GM21576 (cell line): Measurements from ENCODE around the gene SLCO2A1.

Experiments used
- ATAC-seq: cut with Tn5 transposase; IDR thresholded peaks from one replicate; pipeline ENCODE4 v1.9.1; 2021; ENCODE audit warnings: mild to moderate bottlenecking, moderate library complexity; ENCODE audit not compliant: unreplicated experiment

The SLCO2A1 gene

DNA sequence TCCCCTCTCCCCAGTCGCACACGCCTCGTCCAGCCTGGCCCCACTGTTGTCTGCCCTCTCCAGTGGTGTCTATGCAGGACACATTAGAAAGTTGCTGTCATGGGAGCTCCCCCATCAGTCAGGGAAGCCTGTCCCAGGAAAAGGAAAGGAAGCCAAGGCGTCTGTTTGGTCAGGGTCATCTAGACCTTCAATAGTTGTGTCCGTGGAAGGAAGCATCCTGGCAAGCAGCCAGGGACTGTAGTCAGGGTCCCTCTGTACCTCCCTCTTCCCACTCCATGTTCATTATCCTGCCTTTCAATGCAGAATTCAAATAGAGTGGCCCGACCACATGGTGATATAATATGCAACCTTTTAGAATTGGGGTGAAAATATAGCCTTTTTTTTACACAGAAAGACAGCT lies 73.4 kb downstream of the SLCO2A1 start:
- no peak for ATAC-seq

DNA sequence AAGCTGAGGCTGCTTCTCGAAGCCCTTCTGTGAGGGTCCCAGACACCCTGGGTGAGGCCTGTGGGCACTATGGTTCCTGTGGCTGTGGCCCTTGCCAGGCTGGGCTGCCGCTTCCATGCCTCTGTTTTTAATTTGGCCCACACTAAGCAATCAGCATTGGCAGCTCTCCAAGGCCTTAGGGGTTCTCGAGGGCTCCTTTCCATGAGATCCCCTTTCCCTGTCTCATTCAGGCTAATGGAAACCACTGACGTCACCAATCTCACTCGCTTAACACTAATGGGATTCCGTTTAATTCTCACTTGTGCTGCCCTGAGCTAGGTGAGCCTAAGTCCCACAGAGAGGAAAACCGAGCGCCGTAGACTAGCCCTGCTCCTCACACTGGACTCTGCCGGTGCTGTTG lies 73.8 kb downstream of the SLCO2A1 start:
- no peak for ATAC-seq

DNA sequence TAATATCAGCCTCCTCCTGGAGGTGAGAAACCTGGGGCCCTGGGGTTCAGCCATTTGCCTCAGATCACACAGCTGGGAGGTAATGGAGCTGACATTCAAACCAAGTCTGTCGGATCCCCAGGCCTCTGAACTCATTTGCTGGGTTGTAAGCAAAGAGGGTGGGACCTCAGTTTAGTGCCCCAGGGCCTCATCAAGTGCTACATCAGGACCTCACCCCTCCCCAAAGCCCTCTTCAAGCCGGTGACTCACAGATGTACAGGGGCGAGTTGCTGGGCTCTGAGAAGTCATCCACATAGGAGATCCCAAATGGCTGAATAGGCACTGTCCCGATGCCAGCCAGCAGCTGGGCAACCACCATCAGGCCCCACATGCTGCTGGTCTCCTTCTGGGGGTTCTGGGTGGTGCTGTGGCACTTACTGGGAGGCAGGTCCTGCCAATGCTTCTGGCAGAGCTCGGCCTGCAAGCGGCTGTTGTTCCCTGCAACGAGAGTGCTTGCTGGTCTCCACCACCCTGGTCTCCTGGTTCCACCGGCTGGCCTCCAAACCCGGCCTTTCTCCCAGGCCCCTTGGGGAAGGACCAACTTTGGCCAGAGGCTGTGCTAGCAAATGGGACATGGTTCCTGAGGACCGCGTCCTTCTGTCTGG lies 74.9 kb downstream of the SLCO2A1 start:
- no peak for ATAC-seq

DNA sequence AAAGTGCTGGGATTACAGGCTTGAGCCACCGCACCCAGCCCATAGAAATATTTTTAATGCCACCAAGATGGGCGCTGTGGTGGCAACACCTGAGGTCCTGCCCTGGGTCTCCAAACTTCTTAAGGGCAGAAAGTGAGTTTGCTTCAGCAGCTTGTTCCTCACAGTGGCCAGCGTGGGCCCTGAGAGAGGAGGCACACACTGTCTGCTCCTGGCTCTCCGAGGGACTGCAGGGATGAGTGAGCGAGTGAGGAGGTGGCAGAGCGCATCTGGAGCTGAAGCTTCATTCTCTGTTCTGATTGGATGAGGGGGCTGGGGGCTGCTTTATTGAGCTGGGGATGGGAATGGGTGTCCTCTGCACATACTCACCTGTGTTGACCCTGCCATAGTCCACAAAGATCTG lies 76.4 kb downstream of the SLCO2A1 start:
- no peak for ATAC-seq

DNA sequence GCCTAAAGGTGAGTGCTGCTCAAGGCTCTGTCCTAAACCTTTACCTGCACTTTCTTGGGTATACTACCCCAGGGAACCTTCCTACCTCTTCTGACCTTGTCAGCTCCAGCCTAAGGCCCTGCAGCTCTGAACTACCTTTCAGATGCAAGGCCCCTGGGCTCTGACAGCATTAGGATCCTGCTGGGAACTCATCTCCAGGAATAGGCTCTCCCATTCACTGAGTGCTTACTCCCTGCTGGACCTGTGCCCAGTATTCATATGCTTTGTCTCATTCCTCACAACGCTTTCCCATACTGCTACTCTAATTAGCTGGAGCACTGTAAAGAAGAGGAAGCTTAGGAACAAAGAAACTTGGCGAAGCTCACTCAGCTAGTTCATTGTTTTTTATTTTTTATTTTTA lies 80.3 kb downstream of the SLCO2A1 start:
- ATAC-seq, result no peak

DNA sequence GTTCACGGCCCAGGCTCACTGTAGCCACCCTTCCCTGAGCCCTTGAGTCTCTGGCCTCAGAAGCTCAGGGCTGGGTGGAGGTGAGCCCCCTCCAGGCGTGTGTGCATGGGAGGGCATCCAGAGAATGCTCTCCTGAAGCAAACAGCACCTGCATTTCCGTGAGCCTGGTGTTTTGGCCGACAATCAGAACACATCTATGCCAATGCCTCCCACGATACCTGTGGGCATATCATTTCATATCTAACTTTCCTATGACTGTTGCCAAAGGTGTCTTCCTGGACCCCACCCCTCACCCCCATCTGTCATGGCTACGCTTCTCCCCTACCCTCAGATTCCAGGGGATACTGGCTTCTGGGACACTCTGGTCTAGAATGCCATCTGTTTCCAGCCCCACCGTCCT lies 80.7 kb downstream of the SLCO2A1 start:
- ATAC-seq, result no peak

DNA sequence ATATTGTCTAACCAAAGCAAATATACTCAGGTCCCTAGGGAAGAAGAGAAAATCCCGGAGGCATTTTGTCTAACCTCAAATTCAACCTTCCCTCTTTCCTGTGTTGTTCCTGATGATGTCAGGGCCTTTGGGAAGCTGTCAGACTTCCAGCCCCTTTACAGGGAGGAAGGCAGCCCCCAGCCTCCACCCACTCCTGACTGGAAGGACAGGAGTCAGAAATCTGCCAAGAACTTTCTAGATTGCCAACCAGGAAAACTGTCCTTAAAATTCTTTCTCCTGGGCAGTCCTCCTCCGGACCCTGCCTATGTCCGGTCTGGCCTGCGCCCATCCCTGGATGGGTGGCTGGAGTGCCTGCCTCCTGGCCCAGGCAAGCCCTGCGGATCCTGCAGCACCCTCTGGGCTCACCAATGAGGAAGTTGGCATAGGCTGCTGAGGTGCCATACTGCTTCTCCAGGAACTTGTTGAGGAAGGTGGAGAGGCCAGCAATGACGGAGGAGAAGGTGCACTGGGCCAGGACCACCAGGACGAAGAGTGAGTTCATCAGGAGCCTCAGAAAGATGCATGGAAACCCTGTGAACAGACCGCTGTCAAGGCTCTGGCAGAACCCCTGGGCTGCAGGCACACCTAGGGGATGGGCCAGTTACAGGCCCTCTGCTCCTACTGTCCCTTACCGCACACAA lies 81.5 kb downstream of the SLCO2A1 start:
- no peak for ATAC-seq

DNA sequence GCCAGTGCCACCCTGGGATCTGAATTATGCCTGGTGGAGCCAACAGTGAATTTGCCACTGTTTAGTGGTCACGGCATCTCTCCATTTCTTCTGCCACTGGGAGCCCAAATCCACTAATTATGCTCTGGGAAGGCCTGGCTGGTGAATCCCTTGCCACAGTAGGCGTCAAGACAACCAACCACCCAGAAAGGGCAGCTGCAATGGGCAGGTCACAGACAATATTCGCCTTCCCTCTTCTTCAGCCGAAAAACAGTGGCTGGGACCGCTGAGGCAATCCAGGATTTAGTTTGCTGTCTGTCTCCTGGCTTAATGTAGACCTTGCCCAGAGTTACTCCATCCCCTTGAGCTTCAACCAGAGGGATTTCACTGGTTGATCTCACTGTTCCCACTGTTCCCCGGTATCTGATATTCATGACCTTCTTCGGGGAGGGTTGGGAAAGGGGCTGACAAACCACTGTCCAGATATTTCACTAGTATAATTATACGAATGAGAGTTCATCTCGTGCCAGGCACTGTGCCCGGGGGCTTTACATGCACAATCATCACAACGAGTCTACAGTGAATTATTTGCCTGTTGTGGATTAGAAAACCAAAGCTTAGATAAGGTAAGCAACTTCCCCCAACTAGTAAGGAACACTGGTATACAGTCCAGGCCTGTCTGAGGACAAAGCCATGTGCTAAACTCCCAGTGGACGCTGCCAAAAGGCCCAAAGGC lies 84.2 kb downstream of the SLCO2A1 start:
- no peak for ATAC-seq

DNA sequence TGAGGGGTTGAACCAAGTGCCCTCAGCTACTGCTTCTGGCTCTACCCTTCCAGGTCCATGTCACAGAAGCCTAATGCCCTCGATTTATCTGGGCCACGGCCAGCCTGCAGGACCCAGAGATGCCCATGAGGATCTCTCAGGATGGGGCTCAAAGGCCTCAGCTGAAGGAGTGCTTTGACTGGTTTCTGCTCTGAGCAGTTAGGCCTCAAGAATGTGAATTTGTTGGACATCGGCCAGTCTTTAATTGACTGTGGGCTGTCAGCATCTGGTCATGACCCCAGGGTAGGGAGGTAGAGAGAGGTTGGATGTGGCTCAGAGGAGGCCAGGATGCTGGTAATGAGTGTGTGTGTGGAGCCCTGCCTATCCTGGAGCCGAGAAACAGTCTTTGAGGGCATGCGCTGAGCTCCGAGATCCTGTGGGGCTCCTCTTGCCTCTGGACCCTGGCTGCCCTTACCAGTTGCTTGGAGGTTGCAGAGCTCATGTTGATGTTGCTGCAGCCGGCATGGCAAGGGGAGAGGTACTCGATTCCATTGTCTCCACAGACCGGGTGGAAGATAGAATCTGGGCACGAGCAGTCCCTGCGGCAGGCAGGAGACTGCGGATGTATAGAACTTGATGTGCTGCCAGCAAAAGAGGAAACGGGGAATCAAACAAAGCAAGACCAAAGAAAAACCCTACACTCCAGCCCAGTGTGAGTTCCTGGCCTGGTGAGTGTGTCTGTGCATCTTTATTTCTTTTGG lies 84.9 kb downstream of the SLCO2A1 start:
- ATAC-seq, result no peak

DNA sequence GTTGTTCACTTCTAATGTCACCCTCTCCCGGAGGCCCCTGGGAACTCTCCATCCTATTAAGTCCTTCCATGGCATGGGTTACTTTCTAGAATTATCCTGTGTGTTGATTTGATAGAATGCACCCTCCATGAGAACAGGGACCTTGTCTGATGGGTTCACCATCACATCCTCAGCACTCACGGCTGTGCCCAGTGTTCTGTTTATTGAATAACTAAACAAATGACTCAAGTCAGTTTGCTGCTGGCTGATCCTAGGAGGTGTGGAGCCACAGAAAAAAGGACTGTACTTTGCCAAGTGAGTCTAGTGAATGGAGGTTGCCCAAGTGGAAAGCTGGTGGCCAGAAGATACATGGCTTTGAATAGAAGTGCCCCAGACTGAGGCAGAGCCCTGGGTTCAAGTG lies 85.5 kb downstream of the SLCO2A1 start:
- no peak for ATAC-seq

DNA sequence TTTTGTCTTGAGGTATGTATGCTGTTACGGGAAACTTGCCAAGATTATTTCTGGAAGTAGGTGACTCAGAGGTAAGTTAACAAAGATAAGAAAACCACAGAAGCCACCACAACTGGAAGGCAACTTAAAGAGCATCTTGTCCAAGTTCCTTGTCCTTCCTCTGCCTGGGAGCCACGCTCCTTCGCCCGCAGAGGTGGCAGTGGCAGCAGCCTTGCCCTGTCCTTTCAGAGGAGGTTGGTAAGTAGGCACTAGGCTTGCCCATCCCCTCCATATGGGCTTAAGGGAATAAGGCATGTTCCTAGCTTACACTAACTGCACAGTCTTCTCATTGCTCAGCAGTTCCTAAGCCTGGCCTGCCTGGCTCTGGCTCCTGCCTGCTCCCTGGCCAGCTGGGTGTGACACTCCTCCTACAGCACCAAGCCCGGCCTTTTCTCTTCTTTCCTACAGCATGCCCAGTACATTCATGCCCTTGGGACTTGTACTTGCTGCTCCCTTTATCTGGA lies 86.0 kb downstream of the SLCO2A1 start:
- ATAC-seq, result no peak

DNA sequence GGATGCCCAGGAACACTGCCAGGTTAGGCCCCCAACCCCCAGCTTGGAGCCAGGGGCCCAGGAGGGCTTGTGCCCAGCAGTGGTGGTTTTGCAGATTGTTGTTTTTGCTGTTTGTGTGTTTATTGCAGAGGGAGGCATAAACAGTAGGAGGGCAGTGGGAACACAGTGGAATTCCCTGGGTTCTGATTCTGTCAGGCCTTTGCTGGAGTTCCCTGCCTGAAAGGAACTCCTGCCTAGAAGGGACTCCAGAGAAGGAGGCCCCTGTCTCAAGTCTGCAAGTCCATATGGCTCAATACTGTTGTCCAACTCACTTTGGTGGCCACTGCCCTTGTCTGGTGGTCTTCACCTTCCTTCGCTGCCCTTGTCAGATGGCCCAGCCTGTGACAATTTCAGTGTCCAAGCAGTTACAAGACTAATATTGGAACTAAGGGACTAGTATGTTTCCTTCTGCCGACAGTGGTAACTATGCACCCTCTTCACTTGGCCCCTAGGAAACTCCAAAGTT lies 86.6 kb downstream of the SLCO2A1 start:
- no peak for ATAC-seq

DNA sequence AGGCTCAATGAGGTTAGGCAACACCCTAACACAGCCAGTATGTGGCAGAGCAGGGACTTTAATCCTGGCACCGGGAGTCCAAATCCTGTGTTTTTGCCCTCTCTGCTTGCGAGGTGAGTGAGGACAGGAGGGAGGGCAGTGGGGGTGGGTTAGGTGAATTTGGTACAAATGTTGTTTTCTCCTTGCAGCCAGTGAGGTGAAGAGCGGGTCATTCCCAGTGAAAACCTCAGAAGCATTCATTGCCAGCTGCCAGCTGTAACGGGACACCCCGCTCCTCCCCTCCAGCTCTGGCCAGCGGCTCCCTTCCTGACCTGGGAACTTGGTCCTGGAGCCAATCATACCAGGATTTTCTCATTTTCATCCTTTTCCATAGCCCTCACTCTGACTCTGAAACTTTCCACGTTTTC lies 88.3 kb downstream of the SLCO2A1 start:
- no peak for ATAC-seq

DNA sequence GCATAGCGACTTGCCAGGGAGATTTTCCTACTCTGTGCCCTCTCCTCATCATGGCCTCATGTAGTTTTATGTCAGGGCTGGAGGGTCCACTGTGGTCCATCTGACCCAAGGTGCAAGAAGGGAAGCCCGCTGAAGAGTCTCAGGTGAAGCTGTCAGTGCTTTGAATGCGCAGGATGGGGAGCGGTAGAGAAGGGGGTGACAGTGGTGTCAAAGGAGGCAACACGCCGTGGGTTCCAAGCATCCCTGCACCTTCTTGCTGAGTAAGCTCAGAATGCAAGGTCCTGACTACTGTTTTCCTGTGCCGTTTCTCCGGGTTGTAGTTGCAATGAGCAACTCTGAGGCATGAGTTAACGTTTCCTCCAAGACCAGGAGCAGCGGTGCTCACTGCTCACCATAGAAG lies 89.2 kb downstream of the SLCO2A1 start:
- no peak for ATAC-seq

DNA sequence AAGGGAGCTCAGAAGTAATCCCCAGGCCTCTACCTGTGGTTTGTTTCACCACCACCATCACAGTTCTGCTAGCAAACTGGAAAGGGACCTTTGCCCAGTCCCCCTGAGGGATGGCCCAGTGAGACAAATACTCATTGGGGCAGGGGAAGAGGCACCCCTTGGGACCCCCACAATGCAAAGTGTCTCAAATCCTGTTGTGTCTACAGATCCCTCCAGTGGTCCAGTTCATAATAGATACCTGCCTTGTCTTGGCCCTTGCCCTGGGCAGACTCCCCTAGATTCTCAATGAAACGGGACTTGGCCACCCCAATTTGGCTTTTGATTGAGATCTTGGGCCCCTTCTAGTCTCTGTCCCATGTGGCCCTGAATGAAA lies 90.3 kb downstream of the SLCO2A1 start:
- ATAC-seq, result no peak

DNA sequence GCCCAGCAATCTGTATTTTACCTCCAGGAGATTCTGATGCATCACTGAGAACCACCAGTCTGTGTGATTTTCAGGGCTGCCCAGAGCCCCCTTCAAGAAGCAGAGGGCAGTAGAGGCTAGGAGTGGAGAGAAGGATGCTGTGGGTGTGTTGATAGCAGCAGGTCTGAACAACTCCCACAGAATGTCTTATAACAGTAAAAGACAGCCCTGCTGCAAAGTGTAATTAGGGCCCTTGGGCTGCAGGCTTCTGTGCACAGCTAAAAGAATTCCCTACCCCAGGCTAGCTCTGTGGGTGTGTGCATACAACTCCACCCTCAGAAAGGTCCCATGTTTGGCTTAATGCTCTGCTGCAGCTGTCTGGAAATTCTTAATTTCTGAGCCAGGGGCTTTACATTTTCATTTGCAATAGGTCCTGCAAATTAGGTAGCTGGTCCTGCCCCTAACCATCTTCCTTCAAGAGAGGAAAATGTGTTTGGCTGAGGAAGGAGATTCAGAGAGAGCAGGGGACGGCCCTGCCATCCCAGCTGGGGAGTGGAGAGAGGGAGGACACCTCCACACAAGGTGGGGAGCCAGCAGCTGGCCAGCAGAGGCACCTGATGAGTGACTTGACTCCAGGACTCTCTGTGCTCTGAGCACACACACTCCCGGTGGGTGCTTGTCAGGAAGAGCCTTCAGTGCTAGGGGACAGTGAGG lies 90.8 kb downstream of the SLCO2A1 start:
- no peak for ATAC-seq

DNA sequence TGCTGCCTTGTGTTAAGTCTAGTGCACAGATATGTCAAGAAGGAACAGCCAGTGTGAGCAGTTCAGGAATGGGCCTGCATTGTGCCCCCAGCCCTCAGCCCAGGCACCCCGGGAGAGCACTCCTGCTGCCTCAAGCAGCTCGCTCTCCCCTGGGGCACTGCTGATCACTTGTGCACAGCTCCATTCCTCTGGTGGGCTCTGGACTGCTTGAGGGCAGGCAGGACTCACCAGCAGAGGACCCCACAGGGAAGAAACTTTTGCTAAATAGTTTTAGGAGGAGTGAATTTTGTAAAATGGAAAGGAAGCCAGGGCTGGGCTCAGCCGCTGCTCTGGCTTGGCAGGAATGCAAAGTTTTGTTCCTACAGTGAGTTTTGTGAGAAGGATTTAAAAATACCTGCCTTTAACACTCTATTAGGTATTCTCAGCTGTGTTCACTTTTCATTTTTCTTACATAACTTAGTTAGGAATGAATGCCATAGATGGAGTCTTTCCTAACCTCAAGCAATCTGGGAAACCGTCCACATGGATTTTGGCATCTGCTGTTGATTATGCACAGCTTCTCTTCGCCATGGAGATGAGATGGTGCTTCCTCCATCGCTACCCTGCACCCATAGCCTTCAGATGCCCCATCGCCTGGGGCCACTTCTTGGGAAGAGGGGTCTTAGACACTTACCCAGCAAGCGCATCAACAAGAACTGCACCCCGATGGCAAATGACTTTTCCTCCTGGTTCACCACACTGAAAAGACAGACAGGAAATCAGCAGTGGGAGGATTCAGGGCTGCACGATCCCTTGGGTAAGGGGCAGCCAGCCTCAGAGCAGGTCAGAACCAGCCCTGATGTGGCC lies 91.7 kb downstream of the SLCO2A1 start:
- ATAC-seq, result no peak

DNA sequence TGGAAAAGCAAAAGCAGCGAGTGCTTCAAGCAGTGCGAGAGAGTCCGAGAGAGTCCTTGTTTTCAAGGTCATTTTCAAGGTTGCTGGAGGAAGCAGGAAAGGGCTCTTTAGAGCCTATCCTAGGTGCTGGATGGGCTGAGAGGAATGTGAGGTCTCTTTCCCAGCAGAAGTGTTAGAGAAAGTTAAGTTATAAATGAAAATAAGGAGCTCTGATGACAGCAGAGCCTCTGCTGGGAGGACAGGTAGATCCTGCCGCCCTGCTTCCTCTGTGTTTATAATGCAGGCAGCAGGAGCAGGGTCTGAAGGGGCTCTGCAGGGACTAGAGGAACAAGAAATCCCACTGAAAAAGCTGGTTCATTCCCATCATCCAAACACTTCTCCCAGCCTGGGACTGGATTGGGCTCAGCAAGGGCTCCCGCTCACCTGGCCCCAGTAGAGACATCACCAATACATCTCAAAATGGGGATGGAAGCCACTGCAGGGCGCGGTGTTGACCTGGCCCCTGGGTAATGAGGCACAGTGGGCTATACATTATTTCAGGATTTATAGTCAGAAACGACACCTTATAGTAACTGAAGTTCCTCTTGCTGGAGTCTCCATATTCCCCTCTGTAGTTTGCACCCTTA lies 92.6 kb downstream of the SLCO2A1 start:
- no peak for ATAC-seq
